Cortex of kidney (tissue), 1 donor: ENCODE results near the gene CYP19A1.
"Not testable (repeated sequence)": the region's sequence is repeated elsewhere in the genome, so short reads cannot be mapped to it uniquely, and the experiment has no call there.

Experiments
- DNase-seq: peaks from one replicate; lab custom pipeline; 2025; lab: John Stamatoyannopoulos, UW

The CYP19A1 gene

DNA sequence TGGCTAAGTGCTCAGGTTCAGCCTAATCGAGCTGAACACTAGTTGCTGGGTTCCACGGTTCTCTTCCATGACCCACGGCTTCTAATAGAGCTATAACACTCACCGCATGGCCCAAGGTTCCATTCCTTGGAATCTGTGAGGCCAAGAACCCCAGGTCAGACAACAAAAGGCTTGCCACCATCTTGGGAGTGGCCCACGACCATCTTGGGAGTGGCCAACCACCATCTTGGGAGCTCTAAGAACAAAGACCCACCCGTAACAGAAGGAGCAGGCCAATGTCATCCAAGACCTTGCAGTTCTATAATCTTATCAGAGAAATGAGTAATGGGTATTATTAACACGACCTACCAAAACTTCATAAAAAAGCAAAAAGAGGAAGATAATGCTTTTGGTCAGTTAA, 77.3 kb downstream of the CYP19A1 start:
- DNase-seq, result not testable (repeated sequence)

DNA sequence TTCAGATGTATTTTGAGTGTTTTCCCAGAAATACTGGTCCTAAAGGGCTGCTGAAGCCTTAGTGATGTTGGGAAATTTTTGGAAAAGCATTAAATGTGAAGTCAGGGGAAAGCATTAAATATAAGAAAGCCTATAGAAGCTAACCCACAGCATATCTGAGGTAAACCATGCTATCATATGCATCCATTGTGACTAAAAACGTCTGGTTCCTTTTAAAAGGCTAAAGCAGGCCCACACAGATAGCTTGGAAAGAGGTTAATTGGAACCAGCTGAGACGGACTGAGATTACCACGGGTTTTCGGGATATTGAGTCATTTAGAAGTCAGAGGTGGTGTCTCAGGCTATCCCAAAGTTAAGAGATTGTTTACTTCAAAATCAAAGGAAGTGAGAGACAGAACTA, 78.2 kb downstream of the CYP19A1 start:
- no peak for DNase-seq

DNA sequence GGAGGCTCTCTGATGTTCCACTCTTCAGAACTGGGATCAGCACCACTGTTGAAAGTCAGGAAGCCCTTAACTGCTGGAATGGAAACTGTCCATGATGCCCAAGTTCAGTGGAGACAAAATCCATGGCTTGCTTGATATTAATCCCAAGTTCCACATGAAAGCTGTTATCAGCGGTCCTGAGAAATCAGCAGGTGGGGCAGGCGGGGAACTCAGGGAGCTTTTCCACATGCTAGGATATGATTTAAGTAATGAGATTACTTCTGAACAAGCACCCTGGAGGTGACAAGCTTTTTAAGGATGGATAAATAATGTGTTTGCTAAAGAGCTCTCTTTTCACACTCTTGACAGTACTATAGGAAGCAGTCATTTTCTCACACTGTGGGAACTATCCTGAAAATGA, 82.9 kb downstream of the CYP19A1 start:
- DNase-seq, result no peak

DNA sequence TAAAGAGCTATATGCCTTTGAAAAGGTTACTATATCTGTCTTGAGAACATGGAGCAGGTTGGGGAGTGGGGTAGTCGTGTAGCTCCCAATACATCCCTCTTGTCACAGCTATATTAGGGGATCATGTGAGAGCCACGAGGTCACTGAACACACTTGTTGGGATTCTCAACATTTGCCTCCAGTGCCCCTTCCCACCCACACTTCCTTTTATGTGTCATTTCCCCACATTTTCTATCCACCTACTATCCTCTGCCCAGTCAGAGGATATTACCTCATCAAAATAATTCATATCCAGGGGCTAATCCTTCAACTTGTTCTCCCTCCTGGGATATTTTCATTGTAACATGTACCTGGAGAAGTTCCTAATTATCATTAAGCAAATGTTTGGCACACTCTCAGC, 85.0 kb downstream of the CYP19A1 start:
- DNase-seq, result no peak

DNA sequence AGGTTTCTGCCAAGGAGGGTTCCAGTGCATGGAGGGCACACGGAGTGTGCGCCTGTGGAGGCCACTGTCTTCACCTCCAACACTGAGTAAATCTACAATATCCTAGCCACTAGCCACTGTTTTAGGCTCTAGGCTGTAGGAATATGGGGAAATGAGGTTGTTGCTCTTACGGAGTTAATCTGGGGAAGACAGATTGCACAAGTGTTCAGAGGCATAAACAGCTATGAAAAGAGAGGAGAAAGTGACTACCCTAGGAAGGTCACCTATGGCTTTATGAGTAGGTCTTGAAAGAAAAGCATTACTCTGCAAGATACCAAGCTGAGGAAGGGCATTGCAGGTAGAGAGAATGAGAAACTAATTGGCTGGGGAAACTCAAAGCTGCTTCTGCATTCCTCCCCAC, 85.7 kb downstream of the CYP19A1 start:
- DNase-seq, result no peak

DNA sequence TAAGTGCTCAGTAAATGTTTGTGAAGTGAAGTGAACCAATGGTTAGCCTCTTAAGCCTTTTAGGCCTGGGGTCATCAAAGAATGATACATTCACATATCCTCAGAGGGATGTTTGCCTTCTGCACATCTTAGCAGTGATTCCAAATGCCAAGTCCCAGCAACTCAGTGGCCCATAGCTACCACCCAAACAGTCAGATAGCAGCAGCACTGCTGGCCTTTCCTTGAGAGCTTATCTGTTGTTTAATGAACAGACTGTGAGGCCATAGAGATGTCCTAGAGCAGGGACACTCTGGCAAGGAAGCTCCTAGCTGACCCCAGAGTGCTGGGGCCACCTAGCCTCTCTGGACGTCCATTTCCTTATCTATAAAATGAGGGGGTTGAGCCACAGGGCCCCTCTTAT, 86.8 kb downstream of the CYP19A1 start:
- DNase-seq, result no peak

DNA sequence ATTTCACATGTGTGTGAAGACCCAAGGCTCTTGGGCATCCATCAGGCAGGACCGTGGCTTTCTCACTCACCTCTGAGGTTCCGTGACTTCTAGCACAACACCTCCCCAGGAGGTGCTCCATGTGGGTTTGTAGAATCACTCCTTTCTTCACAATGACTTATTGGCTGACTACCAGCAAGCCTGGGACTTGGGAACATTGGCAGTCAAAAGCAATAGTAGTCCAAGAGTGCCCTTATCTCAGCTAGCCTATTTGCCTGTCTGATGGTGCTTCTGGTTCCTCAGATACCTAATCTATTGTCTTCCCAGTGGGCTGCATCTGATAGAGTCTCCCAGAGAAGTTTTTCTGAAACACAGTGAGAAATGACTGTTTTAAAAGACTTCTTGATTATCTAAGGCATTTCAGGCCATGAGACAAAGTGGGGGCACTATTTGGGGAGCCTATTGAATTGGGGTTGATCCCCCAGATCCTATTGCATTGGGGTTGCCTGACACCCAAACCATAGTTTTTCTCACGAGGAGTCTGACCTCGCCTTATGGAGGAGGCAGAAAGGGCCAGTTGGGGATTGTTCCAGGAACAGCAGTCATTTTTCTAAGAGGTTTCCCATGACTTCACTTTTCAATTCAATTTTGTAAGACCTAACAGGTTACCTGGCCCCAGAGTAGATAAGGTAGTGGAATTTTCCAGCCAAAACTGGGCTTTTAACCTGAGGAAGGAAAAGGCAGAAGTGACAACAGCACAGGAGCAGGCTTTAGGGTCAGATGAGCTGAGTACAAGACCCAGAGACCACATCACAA, 88.0 kb downstream of the CYP19A1 start:
- DNase-seq, result no peak

DNA sequence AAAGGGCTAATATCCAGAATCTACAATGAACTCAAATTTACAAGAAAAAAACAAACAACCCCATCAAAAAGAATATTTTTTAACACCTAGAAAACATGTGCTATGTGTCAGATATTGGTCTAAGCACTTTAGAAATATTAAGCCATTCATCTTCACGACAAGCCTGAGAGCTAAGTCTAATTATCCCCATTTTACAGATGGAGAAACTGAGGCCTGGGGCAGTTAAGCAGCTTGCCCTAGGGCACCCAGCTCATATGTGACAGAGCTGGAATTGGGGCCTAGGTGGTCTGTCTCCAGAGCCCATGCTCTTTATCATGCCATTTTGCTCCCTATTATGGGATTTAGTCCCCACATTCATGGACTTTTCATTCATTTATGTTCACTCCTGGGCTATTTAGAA, 92.8 kb downstream of the CYP19A1 start:
- no peak for DNase-seq

DNA sequence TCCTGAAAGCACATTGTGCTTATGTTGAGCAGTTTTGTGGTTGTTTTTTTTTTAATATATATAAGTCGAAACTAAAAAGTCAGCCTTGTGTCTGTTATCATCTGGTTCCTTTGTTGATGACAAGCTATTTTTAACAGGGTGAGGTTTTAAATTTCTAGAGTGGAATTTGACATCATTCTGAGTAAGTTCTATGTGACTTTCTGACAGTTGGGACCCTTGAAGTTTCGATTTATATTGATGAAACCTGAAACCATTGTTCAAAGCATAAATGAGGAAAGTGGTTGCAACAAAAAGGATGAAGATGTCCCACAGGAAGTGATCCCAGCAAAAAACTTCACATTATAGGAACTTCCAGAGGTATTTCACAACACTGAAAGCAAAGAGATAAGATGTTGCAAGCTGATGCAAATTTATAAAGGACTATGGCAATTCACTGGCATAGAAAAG, 94.0 kb downstream of the CYP19A1 start:
- DNase-seq, result no peak

DNA sequence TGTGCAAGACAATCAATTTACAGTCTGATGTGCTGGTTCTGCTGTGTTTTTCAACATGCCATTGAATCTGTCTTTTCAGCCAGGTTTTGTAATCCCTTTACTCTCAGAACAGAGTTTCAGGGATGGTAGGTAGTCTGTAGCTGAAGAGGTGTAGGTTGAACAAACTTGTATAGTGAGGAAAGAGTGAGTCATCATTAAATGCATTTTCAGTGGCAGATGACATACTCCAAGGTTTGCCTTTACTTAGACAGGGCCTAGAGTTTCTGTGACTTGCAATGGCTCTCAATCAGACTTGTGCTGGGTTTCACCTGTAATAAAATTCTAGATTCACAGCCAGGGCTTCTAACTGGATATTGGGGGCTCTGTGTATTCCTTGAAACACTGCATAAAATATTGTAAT, 94.6 kb downstream of the CYP19A1 start:
- DNase-seq, result no peak

DNA sequence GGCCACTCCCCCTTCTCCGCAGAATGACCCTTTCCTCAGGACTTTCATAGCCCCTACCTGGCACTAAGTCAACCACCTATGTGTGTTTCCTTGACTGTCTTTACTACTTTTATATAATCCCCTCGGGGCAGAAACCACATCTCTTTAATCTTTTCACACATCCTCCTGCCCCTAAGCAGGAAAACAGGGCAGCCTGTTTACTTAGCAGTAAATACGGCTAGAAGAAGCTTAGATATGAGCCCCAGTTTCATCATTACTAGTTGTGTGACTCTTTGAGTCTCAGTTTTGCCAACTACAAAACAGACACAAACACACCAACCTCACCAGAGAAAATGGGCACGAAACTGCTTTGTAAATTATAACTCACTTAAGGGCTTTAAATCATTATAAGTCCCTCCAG, 98.3 kb downstream of the CYP19A1 start:
- no peak for DNase-seq

DNA sequence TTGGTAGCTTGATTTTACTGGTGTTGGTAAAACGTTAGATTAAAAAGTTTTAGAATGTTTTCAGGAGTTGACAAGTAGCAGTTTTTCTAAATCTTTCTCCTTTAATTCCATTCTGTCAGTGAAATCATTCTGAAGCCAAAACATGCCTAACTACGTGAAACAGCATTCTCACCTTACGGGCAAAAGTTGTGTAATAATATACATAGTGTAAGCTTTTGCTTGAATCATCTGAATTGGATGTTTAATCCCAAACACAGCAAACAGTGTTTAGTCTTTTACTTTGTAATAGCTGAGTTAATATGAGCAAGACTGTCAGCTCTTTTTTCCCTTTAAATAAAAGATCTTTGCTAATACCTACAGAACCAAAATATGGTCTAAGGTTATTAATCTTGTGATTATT, 100.6 kb downstream of the CYP19A1 start:
- no peak for DNase-seq

DNA sequence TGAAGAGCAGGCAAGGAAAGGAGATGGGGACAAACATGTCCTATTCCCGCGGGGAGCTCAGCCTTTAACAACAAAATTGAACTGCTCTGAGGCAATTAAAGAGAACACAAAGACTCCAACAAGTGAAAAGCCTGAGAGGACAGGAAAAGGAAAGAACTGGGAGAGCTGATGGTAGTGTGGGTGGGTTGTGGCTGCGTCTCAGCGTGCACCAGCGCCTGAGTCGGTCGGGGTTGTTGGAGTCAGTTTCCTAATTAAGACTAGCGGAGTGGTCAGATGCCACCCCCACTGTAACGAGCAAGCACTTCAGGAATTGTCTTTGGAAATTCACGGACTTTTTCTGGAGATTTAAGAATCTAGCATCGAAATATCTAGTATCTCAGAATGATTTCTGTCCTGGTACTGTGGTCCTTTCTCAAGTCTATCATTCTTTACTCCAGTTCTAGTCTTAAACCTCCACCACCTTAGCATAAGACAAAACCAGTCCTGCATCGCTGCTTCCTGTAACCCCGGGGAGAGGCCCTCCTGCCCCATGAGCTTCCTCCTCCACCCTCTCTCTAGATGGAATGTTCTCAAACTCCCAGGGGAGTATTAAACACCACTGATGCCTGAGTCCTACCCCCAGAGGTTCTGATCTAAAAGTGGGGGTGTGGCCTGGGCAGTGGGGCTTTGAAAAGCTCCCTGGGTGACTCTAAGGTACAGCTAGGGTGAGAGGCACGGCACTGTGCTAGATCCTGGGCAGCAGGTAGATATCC, 104.0 kb downstream of the CYP19A1 start:
- DNase-seq, result no peak

DNA sequence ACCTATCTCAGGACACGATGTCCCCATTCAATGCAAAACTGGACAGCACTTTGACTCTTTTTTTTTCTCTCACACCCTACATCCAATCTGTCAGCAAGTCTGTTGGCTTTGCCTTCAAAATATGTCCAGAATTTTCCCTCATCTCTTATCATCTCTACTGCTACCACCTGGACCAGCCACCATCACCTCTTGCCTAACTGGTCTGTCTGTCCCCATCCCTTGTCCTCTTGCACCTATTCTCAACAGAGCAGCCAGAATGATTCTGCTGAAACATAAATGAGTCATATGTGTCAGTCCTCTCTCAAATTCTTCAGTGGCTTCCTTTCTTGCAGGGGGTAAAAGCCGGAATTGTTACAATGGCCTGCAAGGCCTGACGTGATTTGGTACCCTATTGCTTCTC, 105.8 kb downstream of the CYP19A1 start:
- DNase-seq, result no peak

DNA sequence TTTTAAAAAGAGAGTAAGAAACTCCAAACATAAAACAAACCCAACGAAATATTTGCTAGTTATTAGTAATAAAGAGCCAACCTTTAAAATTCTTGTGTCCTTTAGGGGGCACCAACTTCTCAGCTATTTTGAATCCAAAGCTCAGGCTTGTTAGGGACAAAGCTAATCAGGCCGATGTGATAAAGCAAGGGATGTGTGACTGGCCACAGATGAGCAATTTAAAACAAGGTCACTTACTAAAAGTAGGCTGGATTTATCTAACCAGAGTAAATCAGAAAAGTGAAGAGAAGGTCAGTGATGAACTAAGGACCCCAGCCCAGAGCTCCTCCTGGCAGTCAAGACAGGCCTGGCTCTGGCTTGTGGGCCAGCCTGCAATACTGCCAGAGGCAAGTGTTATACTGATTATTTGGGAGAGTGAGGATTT, 108.5 kb downstream of the CYP19A1 start:
- no peak for DNase-seq

DNA sequence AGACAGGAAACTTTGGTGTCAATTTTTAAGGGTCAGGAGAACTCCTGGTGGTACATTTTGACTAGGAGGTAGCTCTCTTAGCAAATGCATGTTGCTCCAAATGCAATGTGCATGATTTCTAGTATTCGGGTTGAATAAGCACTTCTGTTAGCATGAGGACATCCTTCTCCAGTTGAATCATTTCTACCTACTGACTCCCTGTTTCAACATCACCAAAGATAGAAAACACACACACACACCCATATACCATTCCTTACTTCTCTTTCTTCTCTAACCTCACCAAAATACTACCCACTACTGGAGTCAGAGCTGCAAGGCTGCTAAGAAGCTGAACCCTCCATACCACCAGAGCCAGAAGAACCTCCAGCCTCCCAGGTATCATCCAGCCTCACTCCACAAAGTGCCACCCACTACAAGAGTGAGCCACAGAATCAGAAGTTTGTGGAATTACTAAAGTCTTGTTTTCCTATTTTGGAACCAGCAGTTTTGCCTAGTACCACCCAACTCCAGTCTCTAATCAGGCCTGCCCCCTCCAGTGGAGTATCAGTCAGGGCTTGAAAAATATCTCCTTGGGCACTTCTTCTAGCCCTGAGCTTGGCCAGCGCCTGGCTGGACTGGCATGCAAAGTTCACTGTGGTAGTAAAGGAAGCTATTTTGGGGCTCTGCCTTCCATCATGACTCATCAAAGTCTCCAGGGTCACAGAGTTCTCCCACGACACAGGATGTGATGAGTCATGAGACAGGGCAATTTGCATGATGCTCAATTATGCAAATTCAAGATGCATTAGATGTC, 110.3 kb downstream of the CYP19A1 start:
- no peak for DNase-seq

DNA sequence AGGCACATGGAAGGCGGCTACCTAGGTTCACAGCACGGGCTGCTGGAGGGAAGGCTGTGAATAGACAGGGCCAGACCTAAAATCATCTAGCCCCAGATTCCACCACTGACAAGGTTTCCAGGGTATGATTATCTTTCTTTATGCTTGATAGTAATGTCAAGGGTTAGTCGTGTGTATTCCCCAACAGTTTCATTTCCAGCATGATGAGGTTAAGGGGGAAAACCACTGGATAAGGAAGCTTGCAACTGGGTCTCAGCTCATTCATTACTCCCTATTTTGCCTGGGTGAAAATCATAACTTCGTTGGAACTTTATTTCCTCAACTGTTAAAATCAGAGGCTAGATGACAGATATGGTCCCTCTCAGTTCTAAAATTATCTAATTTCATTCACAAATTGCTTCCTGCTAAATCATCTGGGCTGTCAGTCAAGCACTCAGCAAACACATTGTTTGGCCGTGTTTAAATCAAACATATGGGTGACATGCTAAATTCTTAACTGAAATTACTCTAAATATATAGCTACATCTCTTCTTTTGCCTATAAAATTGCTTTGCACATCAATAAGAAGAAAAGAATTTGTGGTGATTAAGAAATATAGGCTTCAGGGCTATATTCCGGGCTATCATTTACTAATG, 111.7 kb downstream of the CYP19A1 start:
- no peak for DNase-seq

DNA sequence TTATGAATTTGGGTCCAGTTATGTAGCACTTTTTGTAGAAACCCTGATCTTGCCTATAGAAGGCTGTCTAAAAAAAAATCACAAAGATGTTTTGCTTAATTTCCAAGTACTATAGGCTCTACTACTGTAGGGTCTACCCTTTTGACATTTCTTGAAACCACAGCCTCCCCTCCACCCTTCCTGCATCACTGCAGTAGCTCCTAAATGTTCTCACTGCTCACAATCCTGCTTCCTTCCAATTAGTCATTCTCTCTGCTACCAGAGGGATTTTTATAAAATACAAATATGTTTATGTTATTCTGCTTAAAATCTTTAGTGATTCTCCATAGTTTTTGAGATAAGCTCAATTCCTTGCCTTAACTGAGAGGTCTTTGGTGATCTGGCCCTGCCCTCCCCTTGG, 114.0 kb downstream of the CYP19A1 start:
- DNase-seq, result no peak

DNA sequence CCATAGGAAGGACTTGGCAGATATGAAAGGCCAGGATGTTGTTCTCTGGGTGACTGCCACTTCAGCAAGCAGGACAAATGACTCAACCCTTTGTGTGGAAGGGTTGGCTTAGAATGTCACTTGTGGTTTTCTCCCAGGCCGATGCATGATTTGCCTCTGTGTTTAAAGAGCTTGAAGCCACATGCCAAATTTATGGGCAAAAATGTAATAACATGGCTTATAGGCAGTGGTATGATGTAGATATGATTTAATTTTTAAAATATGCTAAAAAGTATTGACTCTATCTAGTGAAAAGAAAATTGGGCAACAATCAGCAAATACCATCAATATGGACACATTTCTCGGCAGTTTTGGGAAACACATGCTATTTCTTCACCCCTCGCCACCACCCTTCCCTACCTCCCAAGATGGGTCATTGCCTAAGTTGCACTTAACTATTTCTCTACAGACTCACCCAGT, 114.6 kb downstream of the CYP19A1 start:
- DNase-seq, result no peak

DNA sequence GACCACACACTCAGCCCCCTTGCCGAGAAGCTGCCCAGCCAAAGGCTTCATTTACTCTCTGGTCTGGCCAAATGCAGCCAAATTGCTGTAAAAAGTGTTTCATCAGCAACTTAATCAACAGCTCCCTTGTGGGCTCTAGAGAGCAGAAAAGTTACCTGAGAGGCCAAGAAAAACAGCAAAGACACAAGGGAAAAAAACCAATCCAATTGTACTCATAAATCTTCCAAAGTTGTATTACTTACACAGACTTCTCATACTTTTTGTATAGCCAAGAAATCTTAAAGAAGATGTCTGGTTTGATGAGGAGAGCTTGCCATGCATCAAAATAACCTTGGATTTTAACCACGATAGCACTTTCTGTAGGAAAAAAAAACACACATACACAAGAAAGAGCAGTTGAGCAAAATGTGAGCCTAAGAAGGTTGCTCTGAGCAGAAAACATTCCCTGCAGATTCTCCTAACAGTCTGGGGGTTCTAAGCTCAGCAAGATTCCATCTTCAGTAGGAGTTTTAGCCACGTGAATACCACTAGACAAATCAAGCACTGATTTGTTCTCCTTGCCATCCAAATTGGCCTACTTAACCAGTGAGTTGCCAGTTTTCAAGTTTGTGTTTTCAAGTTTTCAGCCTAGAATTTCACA, 120.0 kb downstream of the CYP19A1 start:
- no peak for DNase-seq

DNA sequence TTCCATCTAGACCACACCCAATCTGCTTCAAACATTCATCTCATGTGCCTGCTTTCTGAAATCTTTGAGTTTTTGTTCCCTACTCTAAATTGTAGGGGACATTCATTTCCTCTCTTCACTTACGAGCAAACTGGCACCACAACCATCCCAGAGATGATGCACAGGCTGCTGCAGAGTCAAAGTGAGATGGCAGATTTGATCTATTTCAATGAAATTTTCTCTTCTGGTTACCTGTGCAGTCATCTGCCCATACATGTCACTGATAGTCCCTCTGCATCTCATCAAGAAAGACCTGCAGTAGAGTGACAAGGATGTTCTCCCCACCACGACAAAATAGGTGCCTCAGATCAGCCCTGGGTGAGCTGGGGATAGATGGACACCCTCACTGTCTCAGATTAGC, 125.5 kb downstream of the CYP19A1 start:
- no peak for DNase-seq

DNA sequence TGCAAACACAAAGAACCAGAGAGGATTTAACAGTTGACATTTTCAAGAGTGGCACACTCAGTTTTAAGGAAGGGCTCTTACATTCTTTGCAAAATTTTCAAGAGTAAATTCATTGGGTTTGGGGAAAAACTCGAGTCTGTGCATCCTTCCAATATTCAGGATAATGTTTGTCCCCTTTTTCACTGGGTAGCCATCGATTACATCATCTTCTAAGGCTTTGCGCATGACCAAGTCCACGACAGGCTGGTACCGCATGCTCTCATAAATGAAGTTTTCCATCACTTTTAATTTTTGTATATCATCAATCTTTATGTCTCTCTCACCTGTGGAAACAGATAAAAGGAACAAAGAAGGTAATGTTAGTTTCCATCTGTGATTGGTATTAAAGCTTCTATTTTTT, 126.2 kb downstream of the CYP19A1 start:
- no peak for DNase-seq
